ENCODE data around the gene GNG3.
"Not testable (repeated sequence)": the region's sequence is repeated elsewhere in the genome, so short reads cannot be mapped to it uniquely, and the experiment has no call there.

The GNG3 gene

DNA sequence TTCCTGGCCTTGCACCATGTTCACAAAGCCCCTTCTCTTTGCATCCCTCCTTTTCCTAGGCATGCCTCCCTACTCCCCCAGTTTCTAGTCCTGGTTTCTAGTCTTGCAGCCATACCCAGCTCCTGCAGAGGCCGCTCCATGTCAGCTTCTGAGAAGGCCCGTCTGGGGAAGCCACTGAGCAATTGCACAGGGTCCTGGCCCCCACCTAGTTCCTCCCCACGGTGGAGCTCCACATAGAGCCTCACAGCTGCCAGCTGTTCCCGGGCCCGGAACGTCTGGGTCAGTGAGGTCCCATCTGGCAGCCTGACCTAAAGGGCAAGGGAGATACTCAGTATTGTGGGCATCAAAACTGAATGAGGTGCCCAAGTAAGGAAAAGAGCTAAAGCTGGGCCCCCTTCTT lies 30.8 kb upstream of the GNG3 start:
- Mint-ChIP-seq H3K27me3 (no peaks in the 10 kb centered on the region), H3K4me3 (peak overlapping the region; percentile 51 to 53), H3K4me1 (ENCODE audit: low read depth in 2 of 2) (peaks cover 35 to 41% of the 10 kb centered on the region in 2 donors), H3K27ac (peak overlapping the region; percentile 98 to 99), H3K36me3 (ENCODE audit: insufficient read depth) (peaks cover 56% of the 10 kb centered on the region), H3K9me3 (no peaks in the 10 kb centered on the region)
- no peak for DNase-seq
- no peak for ATAC-seq (replicated peaks)

DNA sequence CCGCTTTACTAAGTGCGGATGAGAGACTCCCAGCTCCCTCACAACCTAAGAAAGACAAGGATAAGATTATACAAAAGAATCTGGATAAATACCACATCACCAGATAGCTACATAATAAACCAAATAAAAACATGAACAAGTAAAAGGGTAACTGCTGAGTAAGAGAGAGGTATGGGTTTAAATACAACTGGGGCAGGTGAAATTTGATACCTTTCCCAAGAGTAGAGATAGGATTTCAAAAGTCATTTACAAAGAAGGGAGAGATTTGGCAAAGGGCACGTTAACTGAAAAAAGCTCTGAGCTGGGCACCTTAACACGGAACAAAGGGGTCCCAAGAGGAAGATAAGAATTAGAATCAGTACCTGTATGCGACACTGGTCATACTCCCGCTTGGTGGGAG lies 30.3 kb upstream of the GNG3 start:
- Mint-ChIP-seq H3K36me3 (ENCODE audit: insufficient read depth) (peaks cover 53% of the 10 kb centered on the region), H3K27ac (peak overlapping the region; percentile 98 to 99), H3K4me1 (ENCODE audit: low read depth in 2 of 2) (peaks cover 31 to 37% of the 10 kb centered on the region in 2 donors), H3K9me3 (no peaks in the 10 kb centered on the region), H3K27me3 (no peaks in the 10 kb centered on the region), H3K4me3 (peak overlapping the region; percentile 51 to 53)
- DNase-seq, result no peak
- no peak for ATAC-seq (replicated peaks)

DNA sequence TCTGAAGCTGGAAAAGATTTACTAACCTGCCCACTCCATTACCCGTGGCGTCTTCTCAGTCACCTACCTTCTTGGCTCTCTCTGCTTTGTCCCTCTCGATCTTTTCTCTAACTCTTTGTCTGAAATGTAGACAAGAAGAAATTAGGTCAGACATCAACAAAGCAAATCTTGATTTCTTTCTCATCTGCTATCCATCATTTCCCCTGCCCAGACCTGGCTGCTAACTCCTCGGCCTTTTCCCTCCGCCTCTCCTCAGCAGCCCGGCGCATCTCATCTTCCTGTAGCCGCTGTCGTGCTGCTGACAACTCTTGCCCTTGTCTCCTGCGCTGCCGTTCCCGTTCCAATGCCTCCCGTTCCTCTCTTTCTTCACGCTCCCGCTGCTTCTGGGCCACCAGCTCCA lies 29.8 kb upstream of the GNG3 start:
- Mint-ChIP-seq H3K36me3 (ENCODE audit: insufficient read depth) (peaks cover 47% of the 10 kb centered on the region), H3K27ac (peak overlapping the region; percentile 98 to 99), H3K27me3 (no peaks in the 10 kb centered on the region), H3K9me3 (no peaks in the 10 kb centered on the region), H3K4me1 (ENCODE audit: low read depth in 2 of 2) (peaks cover 29 to 32% of the 10 kb centered on the region in 2 donors), H3K4me3 (peak overlapping the region; percentile 86 to 87)
- no peak for DNase-seq
- ATAC-seq (replicated peaks), result no peak

DNA sequence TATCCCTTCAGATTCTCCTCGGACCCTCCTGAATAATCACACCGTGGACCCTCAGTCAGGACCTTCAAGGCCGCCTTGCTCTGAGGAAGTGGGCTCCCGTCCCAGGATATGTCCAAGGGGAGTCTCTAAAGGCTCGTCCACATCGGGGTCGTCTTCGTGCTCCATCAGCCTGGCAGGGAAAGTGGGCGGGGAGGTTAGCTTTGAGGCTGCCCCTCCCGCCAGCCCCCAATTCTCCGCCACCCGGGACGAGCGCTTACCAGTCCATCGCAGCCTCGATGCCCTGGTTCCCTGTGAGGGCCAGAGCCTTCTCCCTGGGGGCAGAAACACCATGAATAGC lies 29.1 kb upstream of the GNG3 start:
- peaks cover 25 to 28% of the 10 kb centered on the region in 2 donors for H3K4me1 Mint-ChIP-seq (ENCODE audit: low read depth in 2 of 2)
- DNase-seq (no peak), ATAC-seq (replicated peaks) (no peak)
- H3K27me3 Mint-ChIP-seq, result no peaks in the 10 kb centered on the region
- no peaks in the 10 kb centered on the region for H3K9me3 Mint-ChIP-seq
- H3K4me3 Mint-ChIP-seq, result peak overlapping the region; percentile 86 to 87
- peak overlapping the region; percentile 98 to 99 for H3K27ac Mint-ChIP-seq
- peaks cover 43% of the 10 kb centered on the region for H3K36me3 Mint-ChIP-seq (ENCODE audit: insufficient read depth)

DNA sequence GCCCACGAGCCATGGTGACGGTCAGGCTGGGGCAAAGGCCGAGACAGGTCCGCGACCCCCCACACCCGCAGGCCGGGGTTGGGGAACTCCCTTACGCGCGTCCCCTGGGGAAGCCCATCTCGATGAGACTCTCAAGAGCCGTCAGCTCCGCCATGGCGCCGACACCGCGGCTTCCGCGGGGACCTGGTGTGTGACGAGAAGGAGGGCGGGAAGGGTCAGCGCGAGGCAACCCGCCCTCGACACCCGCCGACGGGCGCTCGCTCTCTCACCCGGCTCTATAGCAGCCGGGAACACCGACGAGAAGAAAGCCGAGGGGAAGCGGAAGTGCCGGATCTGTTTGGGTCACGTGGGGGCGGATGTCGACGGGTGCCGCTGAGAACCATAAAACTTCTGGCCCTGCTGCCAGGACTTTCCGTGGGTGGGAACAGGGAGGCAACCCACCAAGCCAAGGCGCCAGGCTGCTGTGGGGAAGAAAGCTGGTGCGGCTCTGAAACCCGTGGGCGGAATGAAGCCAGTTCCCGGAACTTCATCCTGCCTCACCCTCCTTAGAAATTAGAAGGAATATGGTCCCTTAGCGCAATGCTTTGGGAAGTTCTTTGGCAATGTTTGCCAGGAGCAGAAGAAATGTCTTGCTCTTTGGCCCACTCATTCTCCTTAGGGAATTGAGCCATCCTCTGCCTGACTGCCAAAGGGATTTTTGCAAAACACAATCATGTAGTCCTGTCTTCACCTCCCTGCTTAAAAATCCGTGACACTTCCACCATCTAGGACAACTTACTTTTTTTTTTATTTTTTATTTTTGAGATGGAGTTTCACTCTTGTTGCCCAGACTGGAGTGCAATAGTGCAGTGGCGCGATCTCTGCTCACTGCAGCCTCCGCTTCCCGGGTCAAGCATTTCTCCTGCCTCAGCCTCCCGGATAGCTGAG lies 28.4 kb upstream of the GNG3 start, which contains the start of gene UBXN1:
Gene UBXN1 (minus strand): TSS at position 304 of the 927 bp plus-strand sequence. CDS start 150 bp downstream, at position 154.
- H3K4me1 Mint-ChIP-seq (ENCODE audit: low read depth in 2 of 2), result peaks cover 25 to 28% of the 10 kb centered on the region in 2 donors
- DNase-seq (peak; percentile 74 to 75 (median 75)), ATAC-seq (replicated peaks) (peak; percentile 83)
- H3K4me3 Mint-ChIP-seq, result peak within 1 kb of the TSS; percentile 86 to 87
- peak within 1 kb of the TSS; percentile 98 to 99 for H3K27ac Mint-ChIP-seq
- no peaks in the 10 kb centered on the region for H3K9me3 Mint-ChIP-seq
- no peaks in the 10 kb centered on the region for H3K27me3 Mint-ChIP-seq
- H3K36me3 Mint-ChIP-seq (ENCODE audit: insufficient read depth), result peaks cover 42% of the 10 kb centered on the region

DNA sequence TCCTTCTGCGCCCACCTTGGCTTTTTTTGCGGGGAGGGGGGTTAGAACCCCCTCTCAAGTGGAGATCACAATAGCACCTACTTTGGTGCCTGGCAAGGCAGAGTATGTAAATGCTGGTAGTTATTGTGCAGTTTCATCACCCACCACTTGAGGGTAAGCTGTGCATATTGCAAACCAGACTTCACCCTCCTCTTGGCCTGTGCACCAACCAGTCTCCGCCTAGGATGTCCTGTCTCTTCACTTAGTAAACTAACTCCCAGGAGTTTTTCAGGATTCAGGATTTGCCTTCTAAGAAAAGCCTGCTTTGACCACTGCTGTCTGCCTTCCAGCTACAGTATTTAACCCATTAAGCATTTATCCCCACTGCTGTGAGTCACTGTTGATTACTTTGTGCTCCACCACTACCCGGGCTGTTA lies 26.6 kb upstream of the GNG3 start:
- Mint-ChIP-seq H3K4me3 (peak overlapping the region; percentile 38 to 87), H3K27me3 (no peaks in the 10 kb centered on the region)
- DNase-seq, result peak in 1 of 3 experiments; percentile 7

DNA sequence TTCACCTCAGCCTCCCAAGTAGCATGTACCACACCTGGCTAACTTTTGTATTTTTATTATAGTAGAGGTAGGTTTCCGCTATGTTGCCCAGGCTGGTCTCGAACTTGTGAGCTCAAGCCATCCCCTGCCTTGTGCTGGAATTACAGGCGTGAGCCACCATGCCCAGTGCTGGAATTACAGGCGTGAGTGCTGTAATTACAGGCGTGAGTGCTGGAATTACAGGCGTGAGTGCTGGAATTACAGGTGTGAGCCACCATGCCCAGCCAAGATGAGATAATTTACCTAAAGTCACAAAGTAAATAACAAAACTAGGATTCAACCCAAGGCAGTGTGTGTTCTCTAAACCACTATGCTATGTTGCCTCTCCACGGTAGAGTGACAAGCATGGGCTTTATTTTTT lies 25.0 kb upstream of the GNG3 start:
- ATAC-seq (replicated peaks) (no peak), DNase-seq (no peak)
- no peak overlapping the region for H3K4me3 Mint-ChIP-seq
- no peak overlapping the region for H3K27ac Mint-ChIP-seq
- no peaks in the 10 kb centered on the region for H3K27me3 Mint-ChIP-seq
- H3K4me1 Mint-ChIP-seq (ENCODE audit: low read depth in 2 of 2), result peaks cover 15 to 16% of the 10 kb centered on the region in 2 donors
- peaks cover 15% of the 10 kb centered on the region for H3K36me3 Mint-ChIP-seq (ENCODE audit: insufficient read depth)
- no peaks in the 10 kb centered on the region for H3K9me3 Mint-ChIP-seq

More for the DNA sequence above, 26.6 kb upstream of the GNG3 start:
- peak; percentile 39 for ATAC-seq (replicated peaks)
- peaks cover 30% of the 10 kb centered on the region for H3K36me3 Mint-ChIP-seq (ENCODE audit: insufficient read depth)
- peaks cover 24 to 25% of the 10 kb centered on the region in 2 donors for H3K4me1 Mint-ChIP-seq (ENCODE audit: low read depth in 2 of 2)
- peak overlapping the region in 1 of 2 donors; percentile 69 for H3K27ac Mint-ChIP-seq
- H3K9me3 Mint-ChIP-seq, result no peaks in the 10 kb centered on the region

DNA sequence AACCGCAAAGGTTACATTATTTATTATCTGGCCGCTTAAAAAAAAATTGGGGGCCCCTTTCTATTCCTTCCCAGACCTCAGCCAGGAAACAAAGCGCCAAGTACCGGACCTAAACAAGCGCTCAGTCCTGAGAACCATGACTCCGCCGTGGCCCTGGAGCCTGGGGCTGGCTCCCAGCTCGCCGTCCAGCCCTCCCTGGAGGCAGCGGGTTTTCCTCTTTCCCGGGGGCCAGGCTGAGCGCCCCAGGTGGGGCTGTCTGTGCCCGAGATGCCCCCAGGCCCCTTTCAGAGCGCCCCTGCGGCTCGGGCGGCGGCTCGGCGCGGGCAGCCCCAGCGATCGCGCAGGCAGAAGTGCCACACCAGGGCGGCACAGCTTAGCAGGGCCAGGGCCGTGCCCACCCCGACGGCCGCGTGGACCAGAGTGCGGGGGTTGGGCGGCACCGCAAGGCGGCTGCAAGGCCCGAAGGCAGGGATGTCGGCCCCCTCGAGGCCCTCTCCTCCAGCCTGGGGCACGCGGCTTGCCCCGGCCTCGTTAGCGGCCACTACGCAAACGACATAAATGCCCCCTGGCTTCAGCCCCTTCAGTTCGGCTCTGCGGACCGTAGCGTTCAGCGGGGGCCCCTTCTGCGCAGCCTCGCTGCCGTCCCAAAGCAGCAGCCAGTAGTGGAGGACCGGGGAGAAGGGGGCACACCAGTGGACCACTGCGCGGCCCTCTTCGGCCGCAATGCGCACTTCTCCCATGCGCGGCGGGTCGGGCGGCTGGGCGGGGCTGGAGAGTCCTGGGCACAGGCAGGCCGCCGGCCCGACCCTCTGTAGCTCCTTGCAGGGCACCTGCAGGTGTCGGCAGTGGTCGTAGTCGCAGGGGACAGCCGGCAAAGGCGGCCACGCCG lies 19.7 kb upstream of the GNG3 start:
- ATAC-seq (replicated peaks), result no peak
- H3K4me3 Mint-ChIP-seq, result no peak overlapping the region

DNA sequence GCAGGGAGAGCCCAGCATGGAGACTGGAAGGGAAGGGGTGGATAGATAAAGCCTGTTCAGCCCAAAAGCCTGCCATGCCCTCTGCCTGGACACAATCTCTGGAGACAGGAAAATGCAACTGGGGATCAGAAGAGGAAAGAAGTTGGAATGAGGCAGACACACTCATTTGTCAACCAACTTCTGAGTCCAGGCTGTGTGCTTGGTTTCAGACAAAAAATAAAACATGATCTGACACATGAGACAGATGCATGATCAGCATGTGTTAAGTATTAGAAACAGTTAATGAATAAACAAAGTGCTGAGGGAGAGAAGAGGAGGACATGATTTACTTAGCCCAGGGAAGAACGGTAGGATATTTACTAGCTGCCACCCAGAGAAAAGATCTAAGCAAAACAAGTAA lies 19.0 kb upstream of the GNG3 start:
- Mint-ChIP-seq H3K27ac (no peak overlapping the region), H3K27me3 (no peaks in the 10 kb centered on the region), H3K9me3 (no peaks in the 10 kb centered on the region), H3K4me1 (ENCODE audit: low read depth in 2 of 2) (no peaks in the 10 kb centered on the region), H3K4me3 (no peak overlapping the region), H3K36me3 (ENCODE audit: insufficient read depth) (peaks cover 3% of the 10 kb centered on the region)
- ATAC-seq (replicated peaks), result no peak
- no peak for DNase-seq

More for the DNA sequence above, 19.7 kb upstream of the GNG3 start:
- Mint-ChIP-seq H3K36me3 (ENCODE audit: insufficient read depth) (peaks cover 3% of the 10 kb centered on the region), H3K4me1 (ENCODE audit: low read depth in 2 of 2) (no peaks in the 10 kb centered on the region), H3K27me3 (no peaks in the 10 kb centered on the region), H3K9me3 (no peaks in the 10 kb centered on the region), H3K27ac (no peak overlapping the region)
- no peak for DNase-seq

DNA sequence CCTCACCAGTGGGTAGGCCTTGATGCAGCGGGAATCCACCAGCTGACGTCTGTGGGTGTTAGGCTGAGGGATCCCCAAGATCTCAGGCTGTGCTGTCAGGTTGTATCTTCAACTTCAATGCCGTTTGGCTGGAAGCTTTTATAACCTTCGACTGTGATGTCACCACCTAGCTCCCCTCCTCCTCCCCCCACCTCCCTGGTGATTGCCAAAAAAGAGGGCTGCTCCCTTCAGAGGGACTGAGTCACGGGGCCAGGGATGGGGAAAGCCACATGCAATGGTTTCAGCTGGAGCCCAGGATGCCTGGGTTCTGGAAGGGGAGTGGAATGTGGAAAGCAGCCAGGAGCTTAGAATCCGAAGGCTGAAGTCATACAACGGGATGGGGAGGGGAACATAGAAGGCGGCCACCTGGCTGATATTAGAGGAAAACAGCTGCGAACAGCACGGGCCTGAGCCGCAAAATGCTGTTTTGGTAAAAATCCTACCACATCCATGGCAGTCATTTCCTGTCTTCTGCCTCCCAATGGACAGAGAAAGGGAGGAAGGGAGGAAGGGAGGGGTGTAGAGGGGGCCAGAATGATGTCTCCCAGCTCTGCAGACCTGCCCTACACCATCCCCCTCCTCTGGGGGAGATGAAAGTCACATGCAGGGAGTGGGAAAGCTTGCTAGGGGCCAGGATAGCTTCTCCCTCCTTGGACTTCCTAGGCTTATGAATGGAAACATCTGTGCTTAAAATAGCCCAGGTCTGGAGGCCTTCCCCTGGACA lies 17.9 kb upstream of the GNG3 start, which contains the start of gene LRRN4CL:
Gene LRRN4CL (minus strand): TSS at position 110 of the 763 bp plus-strand sequence. CDS start 1,022 bp downstream, outside the sequence.
- no peak for ATAC-seq (replicated peaks)
- peaks cover under 1 to 2% of the 10 kb centered on the region in 2 donors for H3K4me1 Mint-ChIP-seq (ENCODE audit: low read depth in 2 of 2)
- peaks cover 3% of the 10 kb centered on the region for H3K36me3 Mint-ChIP-seq (ENCODE audit: insufficient read depth)
- DNase-seq, result no peak
- H3K9me3 Mint-ChIP-seq, result no peaks in the 10 kb centered on the region
- no peaks in the 10 kb centered on the region for H3K27me3 Mint-ChIP-seq
- no peak within 1 kb of the TSS for H3K4me3 Mint-ChIP-seq
- no peak within 1 kb of the TSS for H3K27ac Mint-ChIP-seq

DNA sequence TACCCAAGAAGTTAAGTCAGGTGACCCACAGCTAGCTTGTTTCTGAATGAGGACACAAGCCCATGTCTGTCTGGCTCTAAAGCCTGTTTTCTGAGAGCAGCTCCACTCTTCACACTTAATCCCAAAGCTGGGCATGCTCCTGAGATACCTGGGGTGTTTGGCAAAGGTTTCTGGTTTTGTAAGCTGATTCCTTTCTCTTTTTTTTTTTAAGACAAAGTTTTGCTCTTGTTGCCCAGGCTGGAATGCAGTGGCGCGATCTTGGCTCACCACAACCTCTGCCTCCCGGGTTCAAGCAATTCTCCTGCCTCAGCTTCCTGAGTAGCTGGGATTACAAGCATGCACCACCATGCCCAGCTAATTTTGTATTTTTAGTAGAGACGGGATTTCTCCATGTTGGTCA lies 13.9 kb upstream of the GNG3 start:
- H3K36me3 Mint-ChIP-seq (ENCODE audit: insufficient read depth), result peaks cover 11% of the 10 kb centered on the region
- not testable (repeated sequence) for H3K27ac Mint-ChIP-seq; H3K4me3 Mint-ChIP-seq; H3K4me1 Mint-ChIP-seq (ENCODE audit: low read depth in 2 of 2); H3K9me3 Mint-ChIP-seq; DNase-seq; H3K27me3 Mint-ChIP-seq; ATAC-seq (replicated peaks)

DNA sequence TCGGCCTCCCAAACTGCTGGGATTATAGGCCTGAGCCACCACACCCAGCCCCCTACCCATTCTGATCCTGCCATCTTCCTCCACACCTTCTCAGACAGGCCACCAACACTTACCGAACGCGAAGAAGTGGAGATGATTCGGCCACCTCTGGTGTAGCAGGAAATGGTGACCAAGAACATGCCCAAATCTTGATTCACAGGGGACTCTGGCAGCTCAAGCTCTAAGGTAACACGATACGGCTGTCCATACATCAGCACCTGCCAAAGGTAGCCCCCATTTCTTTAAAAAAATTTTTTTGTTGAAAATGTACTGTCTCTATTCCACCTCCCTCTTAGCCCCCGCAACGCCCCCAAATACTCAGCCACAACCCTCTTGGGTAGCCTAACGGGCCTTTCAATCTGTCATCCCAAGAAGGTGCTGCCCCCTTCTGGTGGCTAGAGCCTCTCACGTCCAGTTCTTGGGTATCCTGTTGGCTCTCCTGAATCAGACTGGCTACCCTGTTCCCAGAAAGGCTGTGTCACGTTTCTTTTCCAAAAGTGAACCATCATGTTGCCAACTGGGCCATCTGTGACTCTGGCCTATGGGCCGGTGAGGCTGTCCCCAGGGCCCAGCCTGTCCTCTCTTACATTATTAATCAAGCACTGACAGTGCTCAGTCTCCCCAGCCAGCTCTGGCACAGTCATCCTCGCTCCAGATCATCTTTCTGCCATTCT lies 12.9 kb upstream of the GNG3 start:
- ATAC-seq (replicated peaks) (peak; percentile 85), DNase-seq (peak; percentile 74 to 76 (median 74))
- H3K27ac Mint-ChIP-seq, result peak overlapping the region; percentile 18 to 22
- no peaks in the 10 kb centered on the region for H3K9me3 Mint-ChIP-seq
- H3K4me3 Mint-ChIP-seq, result no peak overlapping the region
- H3K36me3 Mint-ChIP-seq (ENCODE audit: insufficient read depth), result peaks cover 8% of the 10 kb centered on the region
- peaks cover 5 to 6% of the 10 kb centered on the region in 2 donors for H3K4me1 Mint-ChIP-seq (ENCODE audit: low read depth in 2 of 2)
- no peaks in the 10 kb centered on the region for H3K27me3 Mint-ChIP-seq
